Type B pancreatic cell (in vitro differentiated cells): Measurements from ENCODE around the gene COL4A3. TPM values are rescaled to one million over a fixed set of nuclear protein-coding genes. Genes with fewer than 3 reads are reported as not detected.

Experiments used
- DNase-seq: peaks from one replicate; pipeline ENCODE4 v3.0.0; 2021; ENCODE audit warnings: mixed read lengths; ENCODE audit not compliant: unreplicated experiment; ENCODE audit errors: extremely low spot score
- H3K27ac Mint-ChIP-seq: 2 replicates; pipeline ENCODE4 v1.8.0; 2021; ENCODE audit warnings: mild to moderate bottlenecking, mixed read lengths
- H3K27me3 Mint-ChIP-seq: 2 replicates; pipeline ENCODE4 v1.8.0; 2021; ENCODE audit warnings: mixed read lengths
- H3K36me3 Mint-ChIP-seq: 2 replicates; pipeline ENCODE4 v1.8.0; 2021; ENCODE audit warnings: mixed read lengths
- H3K4me1 Mint-ChIP-seq: one replicate; pipeline ENCODE4 v1.8.0; 2021; ENCODE audit warnings: mixed read lengths; ENCODE audit not compliant: unreplicated experiment
- H3K4me3 Mint-ChIP-seq: 2 replicates; pipeline ENCODE4 v1.8.0; 2021; ENCODE audit warnings: mild to moderate bottlenecking, mixed read lengths
- H3K9me3 Mint-ChIP-seq: 2 replicates; pipeline ENCODE4 v1.8.0; 2021; ENCODE audit warnings: mixed read lengths
- CTCF ChIP-seq: fragments of 200-600 bp; sonication (generic); conservative IDR thresholded peaks from 2 replicates; pipeline ENCODE4 v1.5.0; 2021; ENCODE audit warnings: antibody characterized with exemption, mild to moderate bottlenecking
- total RNA-seq: library from RNA; stranded (reverse); gene quantifications from 2 replicates; pipeline ENCODE4 v1.2.1, GENCODE V29; 2021; ENCODE audit warnings: low replicate concordance

COL4A3 gene
- total RNA-seq, 1 donor from 2014 or later, result 0.19 TPM

- H3K27me3 Mint-ChIP-seq, result peaks cover 4% of the 10 kb centered on the region
- H3K4me3 Mint-ChIP-seq, result no peak overlapping the region
- no peaks in the 10 kb centered on the region for H3K36me3 Mint-ChIP-seq
- no peak overlapping the region for H3K27ac Mint-ChIP-seq
- DNase-seq, result no peak
- TF ChIP-seq CTCF, result no peak
- H3K9me3 Mint-ChIP-seq, result no peaks in the 10 kb centered on the region
- peaks cover 4% of the 10 kb centered on the region for H3K4me1 Mint-ChIP-seq
Observed at GRCh38 chr2:227234429-227234828, 70.0 kb downstream of the COL4A3 start.

GRCh38 chr2:227237786-227238185 lies 73.4 kb downstream of the COL4A3 start:
- peaks cover 15% of the 10 kb centered on the region for H3K27me3 Mint-ChIP-seq
- no peak for DNase-seq
- H3K36me3 Mint-ChIP-seq, result no peaks in the 10 kb centered on the region
- H3K4me1 Mint-ChIP-seq, result peaks cover 4% of the 10 kb centered on the region
- H3K4me3 Mint-ChIP-seq, result no peak overlapping the region
- no peak for TF ChIP-seq CTCF
- H3K9me3 Mint-ChIP-seq, result no peaks in the 10 kb centered on the region
- no peak overlapping the region for H3K27ac Mint-ChIP-seq

- Mint-ChIP-seq H3K27me3 (peaks cover 15% of the 10 kb centered on the region), H3K4me3 (no peak overlapping the region)
- peak; percentile 99 for TF ChIP-seq CTCF
Observed at GRCh38 chr2:227238238-227239237, 74.1 kb downstream of the COL4A3 start.

GRCh38 chr2:227241005-227241404 lies 76.6 kb downstream of the COL4A3 start:
- Mint-ChIP-seq H3K9me3 (no peaks in the 10 kb centered on the region), H3K36me3 (no peaks in the 10 kb centered on the region), H3K4me1 (peaks cover 4% of the 10 kb centered on the region), H3K4me3 (no peak overlapping the region), H3K27me3 (peaks cover 12% of the 10 kb centered on the region), H3K27ac (peak overlapping the region; percentile 1)
- DNase-seq, result no peak
- no peak for TF ChIP-seq CTCF

More at GRCh38 chr2:227238238-227239237, 74.1 kb downstream of the COL4A3 start:
- peak; percentile 72 for DNase-seq
- peaks cover 4% of the 10 kb centered on the region for H3K4me1 Mint-ChIP-seq
- no peaks in the 10 kb centered on the region for H3K9me3 Mint-ChIP-seq
- H3K27ac Mint-ChIP-seq, result no peak overlapping the region
- no peaks in the 10 kb centered on the region for H3K36me3 Mint-ChIP-seq

GRCh38 chr2:227248876-227249275 lies 84.5 kb downstream of the COL4A3 start:
- H3K36me3 Mint-ChIP-seq, result no peaks in the 10 kb centered on the region
- TF ChIP-seq CTCF, result no peak
- H3K4me3 Mint-ChIP-seq, result no peak overlapping the region
- H3K27me3 Mint-ChIP-seq, result no peaks in the 10 kb centered on the region
- H3K9me3 Mint-ChIP-seq, result no peaks in the 10 kb centered on the region
- no peak overlapping the region for H3K27ac Mint-ChIP-seq
- no peaks in the 10 kb centered on the region for H3K4me1 Mint-ChIP-seq
- no peak for DNase-seq
